Stimulated activated CD4-positive, alpha-beta T cell treated with anti-CD3 and anti-CD28 coated beads, TNF-alpha, amount 100 ng/mL, for 4 hours (primary cell): ENCODE measurements around the gene SCGB1A1.

ENCODE experiments used
- DNase-seq, 3 experiments: peaks; one replicate each; pipeline ENCODE4 v3.0.0-alpha.2; 2020; ENCODE audit warnings: low read depth in 3 of 3

The SCGB1A1 gene

GRCh38 chr11:62398011-62398994 lies 20.5 kb upstream of the SCGB1A1 start:
- no peak for DNase-seq

DNA sequence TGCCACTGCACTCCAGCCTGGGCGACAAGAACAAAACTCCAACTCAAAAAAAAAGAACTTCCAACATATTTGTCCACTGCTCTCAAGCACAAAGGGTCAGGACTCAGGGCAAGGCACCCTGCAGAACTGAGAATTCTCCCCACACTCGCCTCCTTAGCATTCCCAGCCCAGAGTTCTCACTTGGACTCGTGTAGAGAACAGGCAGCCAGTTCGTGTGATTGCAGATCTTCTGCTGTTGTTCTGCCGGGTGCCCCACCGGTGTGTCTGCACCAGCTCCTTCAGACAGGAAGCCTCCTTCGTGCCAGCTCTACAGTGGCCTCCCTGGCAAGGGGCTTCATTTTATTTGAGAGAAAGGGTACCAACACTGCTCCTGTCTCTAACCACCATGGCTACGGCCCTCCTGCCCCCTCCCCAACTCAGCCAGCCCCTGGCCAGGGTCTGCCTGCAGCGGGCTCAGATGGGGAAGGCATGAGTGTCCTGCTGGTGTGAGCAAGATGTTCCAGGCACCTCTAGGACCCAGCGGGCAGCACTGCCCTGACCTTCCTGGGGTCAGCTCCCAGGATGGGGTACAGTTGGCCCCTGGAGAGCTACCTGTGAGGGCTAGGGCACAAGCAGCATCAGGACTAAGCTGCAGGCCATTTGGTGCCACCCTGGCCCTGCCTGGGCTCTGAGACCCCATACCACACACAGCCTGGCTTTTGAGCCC lies 19.5 kb upstream of the SCGB1A1 start:
- DNase-seq, result no peak

DNA sequence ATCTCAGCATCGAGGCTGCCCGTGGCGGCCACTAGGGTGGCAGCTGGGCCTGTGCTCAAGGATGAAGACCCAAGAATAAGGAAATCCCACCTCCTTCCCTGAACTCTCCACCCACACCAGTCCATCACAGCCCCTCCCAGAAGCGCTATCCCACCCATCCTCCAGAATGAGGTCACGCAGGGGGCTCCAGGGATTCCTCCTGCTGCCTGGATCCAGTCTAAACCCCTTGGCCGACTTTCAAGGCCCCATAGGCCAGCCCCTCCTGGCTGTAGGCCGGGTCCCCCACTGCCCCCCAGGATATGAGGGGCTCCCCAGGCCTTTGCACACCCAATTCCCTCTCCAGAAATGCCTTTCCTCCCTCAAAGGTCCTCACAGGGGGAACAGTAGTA lies 19.0 kb upstream of the SCGB1A1 start:
- no peak for DNase-seq

GRCh38 chr11:62400281-62400680 lies 18.6 kb upstream of the SCGB1A1 start:
- no peak for DNase-seq

DNA sequence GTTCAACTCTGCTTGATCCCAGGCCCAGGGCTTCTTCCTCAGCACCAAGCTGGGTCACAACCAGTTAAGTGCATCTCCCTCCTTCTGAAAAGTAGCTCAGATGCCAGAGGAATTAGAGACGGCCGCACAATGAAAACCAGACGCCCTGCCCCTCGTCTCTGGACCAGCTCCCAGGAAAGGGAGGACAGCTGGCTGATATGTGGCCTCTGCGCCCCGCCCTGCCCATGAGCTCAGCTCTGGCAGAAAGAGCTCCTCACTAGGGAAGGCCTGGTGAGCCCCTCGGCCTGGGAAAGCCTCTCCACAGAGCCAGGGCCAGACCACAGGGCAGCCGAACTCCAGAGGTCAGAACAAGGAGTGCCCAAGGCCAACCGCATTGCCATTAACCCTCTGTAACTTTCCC lies 18.1 kb upstream of the SCGB1A1 start:
- no peak for DNase-seq

- no peak for DNase-seq
These were observed 17.5 kb upstream of the SCGB1A1 start for GRCh38 chr11:62401356-62401755.

DNA sequence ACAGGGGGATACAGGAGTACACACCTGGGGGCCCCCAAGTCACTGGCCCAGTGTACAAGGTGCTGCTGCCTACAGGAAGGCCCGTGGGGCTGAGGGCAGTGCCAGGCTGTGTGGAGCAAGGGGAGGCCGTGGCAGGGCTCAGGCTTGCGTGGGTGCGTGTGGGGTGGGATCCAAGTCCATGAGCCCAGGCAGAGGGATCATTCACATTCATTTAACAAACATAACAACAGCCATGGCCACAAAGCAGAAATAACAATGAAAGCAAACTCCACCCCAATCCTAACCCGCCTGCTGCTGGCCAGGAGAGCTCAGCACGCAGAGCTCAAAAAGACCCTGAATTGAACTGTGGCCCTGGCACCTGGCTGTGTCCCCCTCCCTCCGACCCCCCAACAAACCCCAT lies 17.0 kb upstream of the SCGB1A1 start:
- no peak for DNase-seq

- peak; percentile 30 to 45 (median 32) for DNase-seq
These were observed 16.4 kb upstream of the SCGB1A1 start for GRCh38 chr11:62402226-62402959.

GRCh38 chr11:62402960-62403730 lies 15.7 kb upstream of the SCGB1A1 start:
- DNase-seq, result no peak

DNA sequence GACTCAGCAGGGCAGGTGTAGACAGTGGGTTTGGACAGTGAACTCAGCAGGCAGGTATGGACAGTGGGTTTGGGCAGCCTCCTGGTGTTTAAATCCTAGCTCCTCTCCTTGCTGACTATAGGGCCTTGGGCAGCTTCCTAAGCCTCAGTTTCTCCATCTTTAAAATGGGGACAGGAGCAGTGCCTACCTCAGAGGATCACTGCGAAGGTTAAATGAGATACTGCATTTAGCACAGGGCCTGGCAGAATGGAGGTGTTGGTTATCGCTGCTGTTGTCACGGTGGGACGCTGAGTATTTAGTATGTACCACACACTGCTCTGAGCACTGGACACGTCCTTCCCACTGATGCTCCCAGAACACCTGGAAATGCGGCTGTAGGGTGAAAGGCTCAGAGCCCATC lies 14.4 kb upstream of the SCGB1A1 start:
- no peak for DNase-seq

DNA sequence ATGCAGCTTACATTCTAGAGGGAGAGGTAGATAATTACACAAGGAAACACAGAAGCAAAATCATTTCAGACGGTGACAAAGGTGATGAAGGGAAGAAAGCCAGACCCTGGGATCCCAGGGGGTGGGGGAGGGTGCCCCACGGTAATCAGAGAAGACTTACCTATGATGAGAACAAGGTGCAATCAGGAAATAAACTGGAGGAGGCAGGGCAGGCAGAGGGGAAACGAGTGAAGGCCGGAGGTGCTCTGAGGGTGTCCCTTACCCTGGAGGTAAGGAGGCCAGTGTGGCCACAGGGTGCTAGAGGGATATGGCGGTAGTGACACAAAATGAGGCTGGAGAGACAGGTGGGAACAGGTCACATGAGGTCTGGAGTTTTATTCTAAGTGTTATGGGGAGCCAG lies 13.9 kb upstream of the SCGB1A1 start:
- no peak for DNase-seq

- no peak for DNase-seq
These were observed 12.8 kb upstream of the SCGB1A1 start for GRCh38 chr11:62406034-62406433.

DNA sequence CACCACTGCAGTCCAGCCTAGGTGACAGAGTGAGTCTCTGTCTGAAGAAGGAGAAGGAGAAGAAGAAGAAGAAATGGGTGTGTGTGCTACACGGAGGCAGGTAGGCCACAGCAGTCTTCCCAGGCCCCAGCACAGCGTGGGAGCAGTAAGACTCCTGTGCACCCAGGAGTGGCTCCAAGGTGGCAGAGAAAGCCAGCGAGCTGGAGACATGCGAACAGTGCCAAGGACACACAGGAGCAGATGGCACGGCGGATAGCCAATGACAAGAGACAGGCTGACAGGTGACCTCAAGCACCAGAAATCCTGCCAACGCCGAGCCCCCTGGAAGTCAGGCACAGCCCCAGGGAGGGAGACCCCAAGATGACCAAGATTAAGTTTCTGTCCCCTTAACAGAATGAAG lies 9.0 kb upstream of the SCGB1A1 start:
- DNase-seq, result no peak

DNA sequence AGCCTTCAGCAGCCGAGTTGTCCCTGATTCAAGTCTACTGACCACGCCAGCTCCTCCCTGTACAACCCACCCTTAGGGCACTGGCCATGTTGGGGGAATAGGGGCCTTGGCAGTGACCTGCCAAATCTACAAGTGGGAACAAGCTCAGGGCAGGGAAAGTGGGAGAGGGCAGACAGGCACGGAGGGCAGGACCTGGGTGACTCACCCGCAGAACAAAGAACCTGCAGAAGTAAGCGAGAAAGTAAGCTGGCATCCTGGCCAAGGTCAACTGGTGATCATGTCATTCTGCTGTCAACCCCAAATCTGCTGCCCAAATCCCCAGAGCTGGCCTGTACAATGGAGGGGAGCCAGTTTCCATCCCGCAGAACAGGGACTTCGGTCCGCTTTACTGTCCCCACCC lies 7.9 kb upstream of the SCGB1A1 start:
- DNase-seq, result no peak

DNA sequence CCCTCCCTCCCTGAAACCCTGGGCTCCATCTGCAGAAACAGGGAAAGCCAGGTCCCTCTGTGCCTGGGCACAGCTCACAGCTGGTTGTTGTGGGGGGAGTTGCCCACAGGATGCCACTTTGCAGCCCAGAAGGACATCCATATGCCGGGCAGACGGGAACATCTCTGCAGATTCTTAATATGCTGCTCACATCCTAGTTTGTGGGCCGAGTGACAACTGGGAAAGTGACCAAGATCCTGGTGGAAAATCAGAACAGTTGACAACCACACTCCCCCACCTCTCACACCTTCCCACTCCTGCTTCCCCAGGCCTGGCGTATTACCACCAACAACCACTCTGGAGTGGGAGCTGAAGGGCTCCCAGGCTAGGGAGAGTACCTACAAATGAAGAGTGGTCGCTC lies 7.3 kb upstream of the SCGB1A1 start:
- no peak for DNase-seq

DNA sequence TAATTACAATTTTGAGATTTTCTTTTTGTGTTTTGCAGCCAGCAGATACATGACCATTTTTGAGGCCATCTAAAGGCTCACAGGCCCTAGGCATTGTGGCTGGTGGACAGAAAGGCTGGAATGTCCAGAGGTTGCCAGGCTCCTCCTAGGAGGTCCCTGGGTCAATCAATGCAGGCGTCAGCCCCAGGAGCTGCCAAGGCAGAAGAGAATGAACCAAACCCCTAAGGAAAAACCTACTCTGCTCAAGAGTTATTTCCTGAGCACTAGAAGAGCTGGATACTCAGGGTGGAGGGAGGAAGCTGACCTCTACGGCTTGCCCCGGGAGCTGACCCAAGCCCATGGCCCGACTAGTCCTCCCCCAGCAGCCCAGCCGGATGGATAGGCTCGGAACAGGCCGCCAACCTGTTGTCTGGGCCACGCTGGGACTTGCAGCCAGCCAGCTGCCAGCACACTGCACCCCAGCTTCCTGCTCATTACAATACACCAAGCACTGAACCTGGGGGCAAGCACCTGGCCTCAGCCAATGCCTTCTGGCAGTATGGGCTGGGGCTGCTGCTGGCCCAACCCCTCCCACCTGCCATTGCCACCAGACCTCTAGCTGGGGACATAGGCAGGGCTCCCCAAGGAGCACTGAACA lies 5.7 kb upstream of the SCGB1A1 start:
- no peak for DNase-seq

DNA sequence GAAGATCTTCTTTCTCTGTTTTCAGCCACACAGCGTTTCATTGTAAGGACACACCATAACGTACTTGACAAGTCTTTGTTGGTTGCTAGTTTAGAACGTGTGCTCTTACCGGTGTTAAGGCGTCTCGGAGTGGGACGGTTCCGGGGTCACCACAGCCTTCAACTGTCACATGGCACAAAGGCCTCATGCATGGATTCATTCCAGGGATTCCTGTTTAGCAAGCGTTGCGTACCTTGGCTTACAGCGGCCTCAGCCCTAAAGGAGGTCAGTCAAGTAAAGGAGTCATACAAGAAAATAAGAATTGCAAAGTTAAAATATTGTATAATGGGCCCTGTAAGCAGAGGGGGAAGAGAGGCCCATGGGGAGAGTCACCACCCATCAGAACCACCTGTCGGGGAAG lies 2.2 kb upstream of the SCGB1A1 start:
- DNase-seq, result no peak

DNA sequence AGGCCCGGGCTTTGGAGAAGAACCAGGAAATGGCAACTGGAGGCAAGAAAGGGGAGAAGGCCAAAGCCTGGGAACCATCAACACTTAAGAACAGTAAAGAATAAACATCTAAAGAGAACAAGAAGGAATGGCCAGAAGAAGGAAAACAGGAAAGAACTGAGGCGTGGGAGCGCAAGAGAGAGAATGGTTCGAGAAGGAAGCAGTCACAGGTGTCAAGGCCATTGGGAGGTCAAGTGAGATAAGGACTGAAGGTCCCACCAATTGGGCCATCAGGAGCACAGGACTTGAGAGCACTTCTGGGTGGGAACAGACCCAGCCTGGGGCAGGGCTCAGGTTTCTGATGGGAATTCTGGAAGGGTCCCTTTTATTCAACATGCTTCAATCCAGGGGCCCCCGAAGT lies 697 bp upstream of the SCGB1A1 start:
- no peak for DNase-seq

GRCh38 chr11:62419314-62419929 lies 589 bp downstream of the SCGB1A1 start:
- no peak for DNase-seq

DNA sequence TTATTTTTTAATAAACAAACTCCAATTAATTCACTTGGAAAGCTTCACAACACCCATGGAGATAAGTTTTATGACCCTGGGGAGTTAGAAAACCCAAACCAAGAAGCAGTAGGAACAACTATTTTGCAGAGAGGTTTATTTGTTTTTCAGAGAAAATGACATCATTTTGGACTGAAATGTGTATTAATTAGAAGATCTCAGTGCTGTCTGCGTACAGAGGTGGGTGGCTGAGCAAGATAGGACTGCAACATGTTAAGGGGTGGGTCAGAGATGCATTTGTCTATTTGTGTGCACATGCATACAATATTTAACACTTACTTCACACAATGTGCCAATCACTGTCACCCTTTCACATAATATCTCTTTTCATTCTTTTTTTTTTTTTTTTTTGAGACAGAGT lies 1.1 kb downstream of the SCGB1A1 start:
- DNase-seq, result no peak

GRCh38 chr11:62420882-62421281 lies 2.0 kb downstream of the SCGB1A1 start:
- no peak for DNase-seq
